GM12874 (cell line): Measurements from ENCODE around the gene DCAF10.
A peak's percentile ranks its signal among the peaks of the same experiment; 100 is the strongest.

Experiments
- CTCF ChIP-seq: IDR thresholded peaks from 2 replicates; pipeline ENCODE4 v1.5.1; 2011; ENCODE audit warnings: low read depth, mild to moderate bottlenecking, control low read depth, low read length, moderate library complexity; ENCODE audit not compliant: insufficient read depth

Gene DCAF10

GRCh38 chr9:37784616-37785483 lies 15.7 kb upstream of the DCAF10 start, which contains the start of gene EXOSC3:
EXOSC3 (minus strand) TSS chr9:37785064; CDS start chr9:37785044, 20 bp downstream.
- peak; percentile 21; the same call in 1 of the 2 replicates for TF ChIP-seq CTCF

GRCh38 chr9:37787059-37787458 lies 13.5 kb upstream of the DCAF10 start:
- TF ChIP-seq CTCF, result no peak

GRCh38 chr9:37788332-37788731 lies 12.3 kb upstream of the DCAF10 start:
- no peak for TF ChIP-seq CTCF

- no peak for TF ChIP-seq CTCF
Measured at GRCh38 chr9:37790096-37790495, 10.5 kb upstream of the DCAF10 start.

- TF ChIP-seq CTCF, result no peak
Measured at GRCh38 chr9:37792122-37792521, 8.5 kb upstream of the DCAF10 start.

GRCh38 chr9:37796232-37796631 lies 4.4 kb upstream of the DCAF10 start:
- TF ChIP-seq CTCF, result no peak

- no peak for TF ChIP-seq CTCF
Measured at GRCh38 chr9:37798677-37799076, 1.9 kb upstream of the DCAF10 start.
